GM12878 (cell line): ENCODE measurements around the gene VSTM1. TPM values are rescaled to one million over a fixed set of nuclear protein-coding genes. Genes with fewer than 3 reads are reported as not detected.
"Not testable (repeated sequence)": the region's sequence is repeated elsewhere in the genome, so short reads cannot be mapped to it uniquely, and the experiment has no call there.

ENCODE experiments used
- ATAC-seq: fragments of 200-7000 bp; cut with Tn5 transposase; 3 replicates; pipeline ENCODE4 v1.9.1; 2020; ENCODE audit warnings: mild to moderate bottlenecking, moderate library complexity
- BruUV-seq: library from RNA; stranded (reverse); fragments of 400-500 nt; replicated peaks from 2 replicates; lab custom pipeline; 2021; lab: Mats Ljungman, UMichigan
- CTCF ChIA-PET: fragments of 300-600 bp; sonication (Branson Sonifier 250); formaldehyde crosslinking; extraction: SDS; loops from one replicate; lab custom pipeline; 2021; ENCODE audit warnings: inconsistent platforms; lab: Yijun Ruan, JAX
- POLR2A ChIA-PET: fragments of 350-600 bp; formaldehyde crosslinking; extraction: SDS; loops from one replicate; lab custom pipeline; 2021; ENCODE audit warnings: inconsistent platforms; lab: Charles Lee
- RAD21 ChIA-PET: fragments of 300-600 bp; sonication (Branson Sonifier 250); formaldehyde crosslinking; loops from one replicate; lab custom pipeline; 2023; ENCODE audit warnings: antibody characterized with exemption; ENCODE audit not compliant: unreplicated experiment; lab: Charles Lee
- SMC1A ChIA-PET: fragments of 300-600 bp; sonication (Branson Sonifier 250); formaldehyde crosslinking; loops from one replicate; lab custom pipeline; 2023; ENCODE audit not compliant: unreplicated experiment, uncharacterized antibody; lab: Charles Lee
- DNase-seq: peaks from one replicate; pipeline ENCODE4 v3.0.0-alpha.2; 2011; ENCODE audit warnings: low read depth, low spot score
- FAIRE-seq: peaks from 3 replicates; lab custom pipeline; 2011; peaks lifted over from hg19 to GRCh38; lab: Jason Lieb, UNC
- H2AFZ ChIP-seq: 2 replicates; pipeline ENCODE4 v1.6.0; 2011; ENCODE audit warnings: low read depth, low read length, control low read depth; ENCODE audit not compliant: control insufficient read depth
- H3K27ac ChIP-seq: 2 replicates; pipeline ENCODE4 v1.5.1; 2011; ENCODE audit warnings: control low read depth; ENCODE audit not compliant: control insufficient read depth, insufficient read depth
- H3K27me3 ChIP-seq, 2 experiments: replicated peaks in 1 of 2; 2 replicates each; pipeline versions ENCODE4 v1.6.0 to v1.6.1; 2011; ENCODE audit warnings: low read length in 1 of 2; ENCODE audit not compliant: control insufficient read depth in 2 of 2, insufficient read depth in 2 of 2
- H3K36me3 ChIP-seq, 2 experiments: 2 replicates each; pipeline ENCODE4 v1.5.1; 2011; ENCODE audit warnings: low read length in 1 of 2; ENCODE audit not compliant: control insufficient read depth in 2 of 2, insufficient read depth in 2 of 2
- H3K4me1 ChIP-seq: 2 replicates; pipeline ENCODE4 v1.6.1; 2011; ENCODE audit warnings: mild to moderate bottlenecking, low read length, moderate library complexity, mixed read lengths; ENCODE audit not compliant: control insufficient read depth, insufficient read depth
- H3K4me2 ChIP-seq: 2 replicates; pipeline ENCODE4 v1.6.0; 2011; ENCODE audit warnings: control low read depth; ENCODE audit not compliant: control insufficient read depth, insufficient read depth
- H3K4me3 ChIP-seq: fragments of 200-600 bp; sonication (generic); 2 replicates; pipeline ENCODE4 v1.5.1; 2016
- H3K79me2 ChIP-seq: 2 replicates; pipeline ENCODE4 v1.6.0; 2011; ENCODE audit warnings: low read length; ENCODE audit not compliant: control insufficient read depth, insufficient read depth
- H3K9ac ChIP-seq: 2 replicates; pipeline ENCODE4 v1.8.0; 2011; ENCODE audit warnings: low read length, control low read depth, mixed read lengths; ENCODE audit not compliant: control insufficient read depth, insufficient read depth
- H3K9me3 ChIP-seq: replicated peaks from 3 replicates; pipeline ENCODE4 v1.5.1; 2011; ENCODE audit warnings: mild to moderate bottlenecking, low read length; ENCODE audit not compliant: control insufficient read depth, insufficient read depth
- H4K20me1 ChIP-seq: 2 replicates; pipeline ENCODE4 v1.6.0; 2011; ENCODE audit not compliant: control insufficient read depth, insufficient read depth
- KAT2A ChIP-seq: conservative IDR thresholded peaks from 2 replicates; pipeline ENCODE4 v1.6.1; 2011; ENCODE audit warnings: low read depth, low read length; ENCODE audit not compliant: control insufficient read depth
- MEF2A ChIP-seq: IDR thresholded peaks from 2 replicates; pipeline ENCODE4 v1.6.1; 2011; ENCODE audit warnings: low read depth, mild to moderate bottlenecking, low read length, moderate library complexity; ENCODE audit not compliant: insufficient read depth
- PBX3 ChIP-seq: IDR thresholded peaks from 2 replicates; pipeline ENCODE4 v1.6.1; 2011; ENCODE audit warnings: mild to moderate bottlenecking, low read depth, low read length, moderate library complexity; ENCODE audit not compliant: insufficient replicate concordance
- RCOR1 ChIP-seq: conservative IDR thresholded peaks from 2 replicates; pipeline ENCODE4 v1.6.1; 2012; ENCODE audit warnings: low read depth, low read length, improper control_type of control experiment
- RELA ChIP-seq: fragments of 450-650 bp; IDR thresholded peaks from 2 replicates; pipeline ENCODE4 v1.8.0; 2014; ENCODE audit warnings: borderline replicate concordance; ENCODE audit not compliant: partially characterized antibody
- SMARCA5 ChIP-seq: fragments of 450-650 bp; IDR thresholded peaks from 2 replicates; pipeline ENCODE4 v1.6.1; 2017; ENCODE audit warnings: mild to moderate bottlenecking
- ZSCAN29 ChIP-seq: fragments of 450-650 bp; IDR thresholded peaks from 2 replicates; pipeline ENCODE4 v1.6.1; 2017; ENCODE audit warnings: mild to moderate bottlenecking, moderate library complexity
- ZZZ3 ChIP-seq: IDR thresholded peaks from 2 replicates; pipeline ENCODE4 v1.6.1; 2011; ENCODE audit warnings: low read depth; ENCODE audit not compliant: control insufficient read depth, insufficient read length
- WGBS: methylation state at CpG from one replicate; pipeline ENCODE4 v1.1.6; 2016; ENCODE audit warnings: low lambda C conversion rate; ENCODE audit not compliant: insufficient replicate concordance, insufficient coverage; ENCODE audit errors: missing lambda C conversion rate; 5-methylcytosine and 5-hydroxymethylcytosine counted together
- in situ Hi-C: fragments of 300-500 bp; cut with MboI; formaldehyde crosslinking; loops from 9 replicates; pipeline ENCODE4 v1.14.3; 2018; ENCODE audit warnings: mixed read lengths
- intact Hi-C: fragments of 100-400 bp; cut with micrococcal nuclease; formaldehyde crosslinking; loops from one replicate; pipeline ENCODE4 v1.14.2; 2022; ENCODE audit not compliant: unreplicated experiment
- polyA plus RNA-seq, 11 experiments: library from polyadenylated mRNA; depleted of rRNA in 4 of 11; unstranded in 6 of 11; stranded (reverse) in 5 of 11; fragments of >200 nt; fragmentation: Nextera tagmentation in 4 of 11; fragmentation: Illumina TruSeq in 1 of 11; extraction: Ambion mirVana in 4 of 11; extraction: Trizol in 1 of 11; gene quantifications; 1 replicate in 1 of 11; 2 replicates in 10 of 11; pipeline versions ENCODE4 v1.2.1 to v1.2.3, GENCODE V29; 2011 to 2016; ENCODE audit warnings: inconsistent platforms in 2 of 11, missing spikeins in 2 of 11, low read depth in 1 of 11
- total RNA-seq, 4 experiments: library from RNA; depleted of rRNA in 3 of 4; stranded (reverse); fragments of >200 nt in 3 of 4; fragmentation: Illumina TruSeq in 1 of 4; extraction: Trizol in 1 of 4; gene quantifications; 2 replicates each; pipeline versions ENCODE4 v1.2.1 to v1.2.3, GENCODE V29; 2013 to 2021

Gene VSTM1
- total and polyA plus RNA-seq, 10 of the 15 experiments (the other 5 are each of a cell fraction or from before 2014, with no cell fraction given), result not detected

GRCh38 chr19:54100561-54100960 lies 36.9 kb upstream of the VSTM1 start, which contains the start of gene OSCAR (continued):
- no peak for TF ChIP-seq PBX3
- TF ChIP-seq RELA, result no peak
- TF ChIP-seq KAT2A, result no peak
- TF ChIP-seq SMARCA5, result no peak
- TF ChIP-seq ZZZ3, result no peak
- TF ChIP-seq RCOR1, result no peak
- no peak for TF ChIP-seq MEF2A
- no peak for TF ChIP-seq ZSCAN29

- SMC1A ChIA-PET, FAIRE-seq, BruUV-seq, H3K4me1 ChIP-seq, in situ Hi-C loops, H3K9ac ChIP-seq, DNase-seq, H3K4me2 ChIP-seq, H3K27ac ChIP-seq, H3K9me3 ChIP-seq, H2AFZ ChIP-seq, CTCF ChIA-PET, H3K36me3 ChIP-seq, H4K20me1 ChIP-seq, H3K27me3 ChIP-seq, POLR2A ChIA-PET, ATAC-seq, H3K4me3 ChIP-seq, H3K79me2 ChIP-seq, RAD21 ChIA-PET: not testable (repeated sequence)
- intact Hi-C loops, result loop anchor here (10.0 kb wide), 2 partner anchors 575 to 995 kb away; partner anchors contain the start of gene ZNF160
- WGBS, result 49% methylated on average over 9 of the region's 9 CpGs
Observed at GRCh38 chr19:54099903-54100255, 36.2 kb upstream of the VSTM1 start.
